HG02981 (cell line): ENCODE measurements around the gene AREG.

Source experiments
- ATAC-seq: cut with Tn5 transposase; IDR thresholded peaks from one replicate; pipeline ENCODE4 v1.9.1; 2021; ENCODE audit warnings: mild to moderate bottlenecking, moderate library complexity; ENCODE audit not compliant: unreplicated experiment

Gene AREG

DNA sequence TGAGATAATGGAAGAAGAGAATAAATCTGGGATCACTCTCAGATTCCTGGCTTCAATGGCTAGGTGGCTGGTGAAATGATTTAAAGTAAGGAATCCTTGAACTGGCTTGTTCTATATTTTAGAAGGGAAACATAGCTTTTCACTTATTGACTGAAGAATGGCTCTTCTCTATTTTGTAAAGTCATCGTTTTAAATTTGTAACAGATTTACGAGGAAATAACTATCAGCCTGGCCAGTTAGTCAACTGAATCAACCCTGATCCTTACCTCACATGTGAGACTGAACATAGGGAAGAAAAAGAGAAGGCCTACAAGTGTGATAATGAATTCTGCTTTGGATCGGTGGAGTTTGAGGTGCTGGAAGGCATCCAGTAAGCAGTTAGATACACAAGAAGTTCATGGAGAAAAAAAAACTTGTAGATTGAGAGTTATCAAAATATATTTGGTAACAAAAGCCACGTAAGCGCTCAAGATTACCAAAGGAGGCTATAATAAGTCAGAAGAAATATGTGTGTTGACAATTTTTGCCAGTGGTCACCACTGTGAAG, 12.0 kb downstream of the AREG start:
- no peak for ATAC-seq

DNA sequence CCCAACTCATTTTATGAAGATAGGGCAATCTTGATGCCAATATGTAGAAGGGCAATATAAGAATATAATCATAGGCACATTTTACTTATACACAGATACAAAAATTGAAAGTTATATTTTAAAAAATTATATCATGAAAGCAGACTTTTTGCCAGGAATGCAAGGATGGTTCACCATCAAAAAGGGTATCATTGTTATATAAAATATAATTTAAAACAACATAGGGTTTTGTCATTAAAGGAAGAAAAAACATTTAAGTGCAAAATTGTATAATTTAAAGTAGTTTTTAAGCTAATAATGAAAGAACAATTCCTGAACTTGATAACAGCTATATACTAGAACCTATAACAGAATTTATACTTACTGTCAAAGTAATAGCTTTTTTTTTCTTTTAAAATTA, 15.9 kb downstream of the AREG start:
- ATAC-seq, result no peak

DNA sequence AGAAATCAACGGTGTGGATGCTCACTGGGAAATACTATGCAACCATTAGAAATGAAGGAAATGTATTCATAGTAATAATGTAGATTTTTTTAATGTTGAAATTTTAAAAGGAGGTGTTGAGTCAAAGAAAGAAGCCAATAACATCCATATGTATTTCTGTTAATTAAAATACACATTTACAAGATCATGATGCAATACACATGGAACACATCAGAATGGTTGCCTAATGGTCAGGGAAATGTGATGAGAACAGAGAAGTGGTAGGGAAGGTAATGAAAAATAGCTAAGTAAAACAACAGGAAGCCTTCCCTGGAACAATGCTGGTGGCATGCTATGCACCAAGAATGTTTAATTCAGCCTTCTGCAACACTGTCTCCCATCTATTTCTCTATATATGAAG, 18.2 kb downstream of the AREG start:
- no peak for ATAC-seq

DNA sequence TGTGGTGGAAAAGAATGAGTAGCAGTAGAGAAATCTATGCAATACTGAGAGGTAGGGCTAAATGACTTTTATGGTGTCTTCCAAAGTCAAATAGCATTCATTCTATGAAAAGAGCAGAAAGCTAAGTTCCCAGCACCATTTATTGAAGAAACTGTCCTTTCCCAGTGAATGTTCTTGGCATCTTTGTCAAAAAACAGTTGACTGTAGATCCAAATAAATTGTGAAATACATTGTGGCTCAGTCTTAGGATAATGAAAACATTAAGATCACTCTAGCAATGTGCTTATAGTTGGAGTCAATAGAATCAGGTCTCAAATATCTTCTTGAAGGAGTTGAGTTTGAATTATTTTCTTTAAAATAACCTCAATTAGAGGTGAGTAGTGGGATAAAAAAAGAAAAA, 19.4 kb downstream of the AREG start:
- ATAC-seq, result no peak

DNA sequence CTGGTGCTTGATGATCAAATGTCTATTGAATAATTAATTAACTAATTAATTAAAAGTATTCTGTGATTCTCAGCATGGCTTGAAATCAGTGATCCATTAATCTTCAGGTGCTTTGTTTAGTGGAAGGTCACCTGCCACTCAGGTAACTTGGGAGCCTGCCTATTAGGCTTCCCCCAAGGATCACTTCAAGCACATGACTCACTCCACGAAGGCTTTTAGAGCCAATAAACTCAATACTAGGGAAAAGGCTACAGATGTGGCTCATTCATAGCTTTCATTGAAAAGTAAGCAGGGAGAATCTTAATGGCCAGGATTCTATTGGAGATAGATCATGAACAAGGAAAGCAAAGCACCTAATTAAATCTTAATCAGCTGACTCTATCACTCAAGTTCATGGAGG, 21.3 kb downstream of the AREG start:
- ATAC-seq, result no peak

DNA sequence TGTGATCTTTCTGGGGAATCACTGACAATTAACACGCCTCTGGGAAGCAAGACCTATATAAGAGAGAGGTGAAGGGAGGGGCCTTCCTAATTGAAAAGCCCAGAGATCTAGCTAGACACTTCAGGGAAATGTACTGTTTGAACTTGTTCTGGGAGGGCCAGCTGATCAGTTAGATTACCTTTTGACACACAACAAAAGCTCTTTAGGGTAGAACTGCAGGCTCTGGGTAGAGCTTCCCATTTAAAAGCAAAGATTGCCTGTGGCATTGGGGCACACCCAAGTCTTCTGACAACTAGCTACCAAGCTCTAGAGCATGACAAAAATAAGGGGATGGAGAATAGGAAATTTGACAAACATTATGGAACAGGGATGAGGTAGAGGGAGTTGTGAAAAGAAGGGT, 26.3 kb downstream of the AREG start:
- no peak for ATAC-seq

DNA sequence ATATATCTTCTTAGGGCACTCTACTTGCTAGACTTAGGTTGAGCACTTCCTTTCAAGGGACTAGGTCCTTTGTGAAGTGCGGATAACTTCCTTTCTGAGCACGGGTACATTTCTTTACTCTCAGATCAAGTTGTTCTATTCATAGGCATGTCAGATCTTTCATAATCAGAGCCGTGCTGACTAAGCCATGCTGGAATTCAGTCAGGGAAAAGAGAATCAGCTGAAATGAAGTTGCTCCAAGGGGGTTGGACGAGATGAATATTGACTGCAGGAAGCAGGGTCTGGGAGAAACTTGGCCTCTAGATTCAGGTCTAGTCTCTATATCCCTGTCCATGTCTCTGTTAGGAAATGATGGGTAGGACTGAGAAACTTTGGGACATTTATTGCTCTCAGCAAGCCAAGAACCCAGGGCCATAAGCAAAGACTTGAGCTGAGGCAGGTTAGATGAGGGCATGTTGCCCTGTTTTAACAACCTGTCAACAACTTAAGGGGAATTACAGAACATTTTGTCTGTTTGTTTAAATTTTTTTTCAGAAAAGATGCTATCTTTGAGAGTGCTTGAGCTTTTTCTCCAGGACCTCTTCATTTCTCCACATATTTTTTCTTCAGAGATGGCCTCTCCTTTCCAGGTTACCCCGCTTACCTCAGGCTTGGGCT, 28.3 kb downstream of the AREG start:
- no peak for ATAC-seq

DNA sequence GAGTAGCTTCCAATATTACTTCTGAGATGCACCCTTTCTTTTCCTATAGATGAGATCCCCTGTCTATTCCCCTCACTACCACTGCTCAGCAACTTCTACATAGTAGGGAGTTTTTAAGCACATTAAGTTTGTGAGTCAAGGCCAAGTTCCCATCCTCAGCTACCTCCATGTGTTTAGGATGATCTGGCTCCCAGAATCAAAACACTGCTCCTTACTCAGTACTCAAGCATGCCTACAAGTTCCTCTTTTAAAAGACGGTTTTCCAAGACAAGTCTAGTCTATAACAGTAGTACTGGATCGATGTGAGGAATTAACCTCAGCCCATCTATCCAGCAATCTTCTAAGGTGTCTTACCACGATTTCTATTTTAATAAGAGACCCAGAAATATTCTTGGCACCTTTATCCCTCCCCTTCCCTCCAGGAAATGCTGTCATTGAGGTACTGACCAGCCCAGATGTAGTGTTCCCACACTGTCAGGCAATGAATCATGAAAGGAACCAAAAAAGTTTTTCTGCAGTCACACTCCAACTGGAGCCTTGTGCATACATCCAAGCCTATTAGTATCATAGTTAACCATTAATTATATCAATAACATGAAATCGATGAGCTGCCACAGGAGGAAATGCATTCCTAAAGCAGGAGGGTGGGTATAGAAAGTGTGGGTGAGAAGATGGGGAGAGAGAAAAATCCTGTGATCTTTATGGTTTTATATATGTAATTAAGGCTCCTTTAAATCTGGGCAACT, 29.6 kb downstream of the AREG start:
- no peak for ATAC-seq

DNA sequence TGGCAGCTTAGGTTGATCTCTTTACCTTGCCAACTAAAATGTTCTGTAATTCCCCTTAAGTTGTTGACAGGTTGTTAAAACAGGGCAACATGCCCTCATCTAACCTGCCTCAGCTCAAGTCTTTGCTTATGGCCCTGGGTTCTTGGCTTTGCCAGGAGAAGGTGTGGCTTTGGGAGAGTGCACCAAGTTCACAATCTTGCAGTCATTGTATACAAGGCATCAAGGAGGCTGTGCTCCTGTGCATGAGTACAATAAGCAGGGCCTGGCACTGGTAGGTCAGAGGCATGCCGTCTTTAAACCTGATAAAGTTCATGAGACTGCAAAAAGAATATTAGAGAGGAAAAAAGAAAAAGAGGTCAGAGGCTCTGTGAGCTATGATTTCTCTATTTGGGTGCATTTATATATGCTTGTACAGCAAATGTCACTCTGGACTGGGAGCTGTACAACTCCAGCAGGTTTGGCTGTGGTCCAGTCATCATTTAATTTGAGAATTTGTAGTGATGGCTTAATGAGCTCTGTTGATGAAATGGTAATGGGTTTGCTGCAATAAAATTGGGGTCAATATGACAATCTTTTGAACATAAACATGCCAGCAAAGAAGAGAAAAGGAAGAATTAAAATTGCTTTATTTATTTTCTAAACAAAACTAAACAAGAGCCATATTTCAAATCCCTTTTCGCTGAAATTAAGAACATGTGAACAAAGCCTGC, 30.3 kb downstream of the AREG start:
- no peak for ATAC-seq

DNA sequence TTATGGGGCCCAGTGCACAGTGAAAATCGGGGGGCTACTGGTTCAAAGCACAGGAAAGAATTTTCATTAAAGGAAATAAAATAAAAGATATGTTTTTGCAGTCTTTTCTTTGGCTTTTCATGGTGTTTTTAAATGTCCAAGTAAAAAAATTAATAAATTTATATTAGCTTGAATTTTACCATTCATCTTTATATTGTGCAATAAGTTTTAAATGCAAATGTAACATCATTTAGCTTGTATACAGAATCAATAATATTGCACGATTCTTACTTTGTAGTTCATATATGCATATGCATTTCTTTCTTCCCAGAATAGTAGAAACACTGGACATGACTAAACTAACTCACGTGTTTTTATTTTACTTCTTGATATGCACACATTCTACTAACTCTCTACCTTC, 31.0 kb downstream of the AREG start:
- ATAC-seq, result no peak

DNA sequence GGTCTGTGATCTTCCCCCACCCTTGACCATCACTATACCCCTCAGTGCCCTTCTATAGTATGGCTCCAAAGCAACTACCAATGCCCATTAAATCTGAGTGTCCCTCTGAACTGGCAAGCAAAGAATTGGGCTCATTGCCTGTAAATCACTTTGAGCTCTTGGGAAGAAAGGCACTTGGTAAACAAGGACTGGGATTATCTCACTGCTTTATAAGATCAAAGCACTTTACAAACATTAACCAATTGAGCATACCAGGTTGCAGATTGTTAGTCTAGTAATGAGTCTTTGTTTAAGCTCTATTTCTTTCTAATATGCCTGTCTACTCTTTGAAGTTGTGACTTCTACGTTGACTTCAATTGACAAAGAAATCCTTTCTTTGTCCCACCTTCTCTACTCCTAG, 34.1 kb downstream of the AREG start:
- ATAC-seq, result no peak

DNA sequence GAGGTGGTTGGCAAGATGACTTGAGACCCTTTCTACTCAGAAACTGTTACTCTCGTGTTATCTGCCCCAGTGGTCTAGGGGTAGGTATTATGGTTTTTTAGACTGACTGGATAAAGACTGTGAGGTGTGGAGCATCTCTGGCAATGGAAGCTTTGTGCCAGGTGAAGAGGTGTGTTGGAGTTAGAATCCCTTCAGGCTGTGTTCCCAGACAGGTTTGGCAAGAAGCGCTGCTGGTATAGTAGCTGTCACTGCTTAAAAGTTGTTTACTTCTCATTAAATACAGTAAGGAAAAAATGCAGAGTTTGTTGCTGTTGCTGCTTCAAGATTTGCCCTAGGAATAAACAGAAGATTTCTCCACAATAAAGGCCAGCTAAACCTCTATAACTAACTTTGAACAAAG, 35.3 kb downstream of the AREG start:
- no peak for ATAC-seq

DNA sequence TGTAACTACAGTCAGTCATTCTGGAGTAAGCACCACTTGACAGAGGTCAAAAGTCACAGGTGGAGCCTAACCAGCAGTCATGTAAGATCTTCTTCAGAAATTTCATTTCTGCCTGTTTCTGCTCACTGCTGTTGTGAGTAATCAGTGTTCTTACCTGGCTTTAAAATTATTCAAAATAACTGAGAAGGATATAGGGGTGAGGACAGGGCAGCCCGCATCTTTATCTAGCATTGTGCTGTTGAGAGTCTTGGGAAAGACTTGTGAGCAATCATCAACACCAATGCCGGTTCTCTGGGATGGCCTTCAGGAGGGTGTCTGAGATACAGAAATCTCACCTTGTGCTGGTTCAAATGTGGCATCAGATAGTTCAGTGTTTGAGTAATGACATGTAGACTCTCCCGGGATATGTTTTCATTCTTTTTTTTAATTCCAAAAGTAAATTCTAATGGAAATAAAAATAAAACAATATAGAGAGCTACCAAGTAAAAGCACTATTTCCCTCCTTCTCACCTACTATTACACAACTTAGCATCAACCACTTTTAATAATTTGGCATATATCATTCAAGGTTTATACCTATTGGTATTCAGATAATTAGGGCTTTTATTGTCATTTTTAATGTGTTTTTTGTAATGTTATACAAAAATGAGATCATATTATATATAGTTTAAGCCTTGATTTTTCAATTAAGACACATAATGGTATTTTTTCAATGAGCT, 37.1 kb downstream of the AREG start:
- no peak for ATAC-seq

DNA sequence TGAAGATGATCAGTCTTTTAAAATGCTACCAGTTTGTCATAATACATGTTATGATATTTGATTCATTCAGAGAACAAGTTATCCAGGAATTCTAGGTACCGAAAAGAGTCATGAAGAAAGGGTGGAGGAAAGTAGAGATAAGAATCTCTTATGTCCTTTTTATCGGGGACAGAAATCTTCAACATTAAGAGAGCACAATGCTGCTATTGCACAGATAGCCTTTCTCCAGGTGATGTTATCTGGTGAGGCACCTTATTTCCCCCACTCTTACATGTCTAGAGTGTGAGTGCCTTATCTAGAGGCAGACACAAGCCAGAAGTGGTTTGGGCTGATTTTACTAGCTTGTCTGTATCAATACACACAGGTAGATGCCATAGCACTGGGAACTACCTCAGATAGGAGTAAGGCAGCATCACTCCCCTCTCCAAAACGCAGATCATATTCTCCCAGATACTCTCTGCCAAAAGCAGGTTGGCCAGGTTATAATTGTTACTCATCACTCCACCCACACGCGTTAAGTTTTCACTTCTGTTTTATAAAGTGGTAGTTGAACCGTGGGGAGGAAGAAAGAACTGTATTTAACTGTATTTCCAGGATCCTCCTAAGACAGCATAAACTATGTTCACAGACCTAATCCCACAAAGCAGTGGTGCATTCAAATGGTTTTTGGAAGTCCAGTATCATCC, 38.4 kb downstream of the AREG start:
- ATAC-seq, result no peak

DNA sequence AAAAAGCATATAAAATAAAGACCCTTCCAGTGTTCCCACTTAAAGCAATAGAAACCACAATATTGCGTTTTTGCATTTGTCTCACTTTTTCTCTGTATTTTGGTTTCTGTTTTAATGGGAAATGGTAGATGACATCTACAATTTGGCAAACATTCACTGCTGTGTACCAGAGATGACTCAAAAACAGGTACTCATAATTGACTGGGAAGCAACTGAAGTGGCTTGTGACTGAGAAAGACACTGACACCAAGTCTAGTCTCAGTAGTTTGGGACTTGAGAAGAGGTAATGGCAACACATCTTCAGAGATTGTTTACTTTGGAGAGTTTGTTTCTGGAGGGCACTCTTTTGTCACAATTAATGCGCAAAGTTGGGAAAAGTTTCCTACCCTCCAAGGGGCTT, 42.0 kb downstream of the AREG start:
- no peak for ATAC-seq

DNA sequence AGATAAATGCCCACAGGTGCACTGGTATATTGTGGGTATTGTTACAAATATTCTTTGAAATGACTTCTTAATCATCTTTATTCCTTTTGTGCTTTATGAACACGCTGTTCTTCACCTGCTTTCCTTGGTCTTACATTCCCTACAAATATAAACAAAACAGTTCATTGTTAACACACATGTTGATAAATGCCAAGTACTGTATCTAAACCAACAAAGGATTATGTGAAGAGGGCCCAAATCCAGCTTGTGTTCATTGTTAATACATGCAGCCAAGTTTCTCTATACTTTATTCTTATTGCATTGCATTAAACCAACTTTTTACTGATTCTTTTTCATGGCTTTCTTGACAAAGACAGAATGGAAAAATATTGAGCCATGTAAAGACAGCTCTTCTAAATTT, 42.8 kb downstream of the AREG start:
- ATAC-seq, result no peak

DNA sequence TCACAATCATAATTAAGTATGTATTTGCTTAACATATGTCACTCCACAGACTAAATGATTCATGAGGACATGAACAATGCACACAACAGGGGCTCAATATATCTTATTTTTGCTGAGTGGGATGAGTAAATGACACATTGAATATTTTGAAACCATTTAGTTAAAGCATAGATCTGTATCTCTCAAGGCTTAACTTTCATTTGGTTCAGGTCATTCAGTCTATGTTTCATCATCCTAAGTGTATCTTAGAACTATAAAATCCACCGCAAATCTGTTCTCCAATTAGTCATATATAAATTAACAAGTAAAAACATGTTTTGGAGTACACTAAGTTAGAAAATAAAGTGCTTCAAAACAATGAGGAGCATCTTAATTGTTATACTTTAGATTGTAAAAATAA, 45.8 kb downstream of the AREG start:
- no peak for ATAC-seq

DNA sequence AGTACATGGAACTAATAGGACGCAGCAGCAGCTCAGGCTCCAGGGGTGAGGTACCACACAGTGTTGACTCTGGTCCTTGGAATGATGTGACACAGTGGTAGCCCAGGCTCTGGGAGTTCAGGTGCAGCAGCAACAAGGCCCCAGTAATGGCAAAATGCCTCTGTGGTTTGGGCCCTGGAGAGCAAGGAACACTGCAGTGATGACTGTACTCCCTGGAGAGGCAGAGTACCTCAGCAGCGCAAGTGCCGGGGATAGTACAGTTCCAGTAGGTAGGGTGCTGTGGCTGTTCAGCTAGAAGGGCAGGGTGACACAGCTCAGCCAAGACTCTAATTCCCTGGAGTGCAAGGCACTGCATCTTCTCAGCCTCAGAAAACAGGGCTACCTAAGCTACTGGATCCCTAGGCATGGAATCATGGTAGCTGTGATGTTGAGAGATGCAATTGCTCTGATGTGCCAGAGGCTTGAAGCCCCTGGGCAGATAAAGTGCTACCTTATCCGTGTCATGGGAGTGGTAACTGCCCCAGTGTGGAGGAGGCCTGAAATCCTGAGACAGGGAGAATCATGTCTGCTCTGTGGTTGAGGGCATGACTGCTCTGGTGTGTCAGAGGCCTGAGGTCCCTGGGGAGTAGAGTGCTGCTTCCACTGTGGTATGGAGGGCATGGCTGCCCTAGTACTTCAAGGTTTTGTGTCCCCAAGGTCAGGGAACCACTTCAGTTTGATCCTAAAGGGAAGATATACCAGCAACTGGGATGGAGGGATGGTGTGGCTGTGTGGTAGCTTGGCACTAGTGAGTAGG, 55.2 kb downstream of the AREG start:
- ATAC-seq, result peak; percentile 77

DNA sequence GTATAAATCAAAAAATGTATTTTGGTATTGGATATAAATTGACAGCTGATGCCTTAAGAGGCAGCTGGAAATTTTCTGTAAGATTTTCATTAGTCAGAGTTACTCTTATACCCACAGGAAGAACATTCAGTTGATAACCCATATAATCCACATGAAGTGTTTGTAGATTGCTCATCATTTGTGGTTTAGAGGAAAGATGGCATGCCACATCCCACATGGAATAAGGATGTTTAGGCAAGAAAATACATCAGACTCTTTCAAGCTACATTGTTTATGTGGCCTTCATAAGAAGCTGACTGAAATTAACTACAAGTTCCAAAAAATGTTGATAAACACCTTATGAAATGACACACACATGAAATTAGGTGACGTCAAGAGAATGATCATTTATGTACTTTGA, 56.6 kb downstream of the AREG start:
- no peak for ATAC-seq

DNA sequence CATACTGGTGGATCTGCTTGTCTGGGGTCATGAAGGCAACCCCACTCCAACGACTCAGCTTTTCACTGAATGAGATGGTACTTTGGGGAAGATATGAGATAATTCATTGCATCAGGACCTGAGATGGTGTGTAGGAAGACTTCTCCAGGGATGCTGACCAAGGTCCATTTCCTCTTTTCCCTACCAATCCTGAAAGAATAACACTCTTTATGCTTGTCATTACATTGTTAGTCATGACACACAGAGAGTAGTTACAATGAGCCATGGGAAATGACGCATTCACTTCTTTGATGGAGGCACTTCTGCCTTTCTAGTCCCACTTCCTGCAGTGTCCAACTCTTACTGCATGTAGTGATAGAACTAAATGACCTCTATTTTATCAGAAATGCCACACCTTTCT, 58.6 kb downstream of the AREG start:
- no peak for ATAC-seq
